ENCODE results near the gene MPPED2.

The MPPED2 gene

DNA sequence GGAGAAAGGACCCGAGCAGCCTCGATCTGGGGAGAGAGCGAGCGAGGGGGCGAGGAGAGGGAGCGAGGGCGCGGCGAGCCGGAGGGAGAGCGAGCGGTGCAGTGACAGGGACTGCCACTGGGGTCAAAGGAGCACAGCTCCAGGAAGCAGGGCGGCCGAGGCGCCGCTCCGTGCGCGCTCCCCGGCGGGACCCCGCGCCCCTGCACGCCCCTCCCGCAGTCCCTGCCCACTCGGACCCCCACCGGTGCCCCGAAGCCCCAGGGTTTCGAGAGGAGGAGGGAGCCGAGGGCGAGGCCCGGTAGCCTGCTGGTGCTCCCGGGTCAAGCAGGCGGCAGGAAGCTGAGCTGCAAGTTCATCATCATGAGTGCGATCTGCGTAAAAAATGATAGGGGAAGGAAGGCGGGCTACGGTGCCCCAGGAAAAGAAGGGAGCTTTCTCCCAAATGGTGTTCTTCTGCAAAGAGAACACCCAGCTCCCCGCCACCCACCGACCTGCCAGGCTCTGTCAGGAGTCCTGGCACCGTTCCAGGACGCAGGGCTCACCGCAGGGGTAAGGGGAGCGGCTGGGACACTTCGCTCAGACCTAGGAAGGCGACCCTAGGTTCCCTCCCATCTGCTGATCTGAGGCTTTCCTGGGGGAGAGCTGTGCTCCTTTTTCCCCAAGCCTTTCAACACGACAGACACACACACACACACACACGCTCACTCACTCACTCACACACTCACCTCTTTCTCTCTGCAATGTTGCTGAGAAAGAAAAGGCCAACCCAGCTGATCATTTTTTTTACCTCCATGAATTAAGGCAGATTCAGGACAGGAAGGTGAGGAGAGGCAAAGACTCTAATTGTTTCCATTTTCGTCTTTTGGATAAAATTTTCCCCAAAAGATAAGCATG is at the start of gene MPPED2:
MPPED2 (minus strand) TSS at position 103 of the 894 bp plus-strand sequence. CDS start 5,980 bp downstream, outside the sequence.
- DNase-seq: no peak

DNA sequence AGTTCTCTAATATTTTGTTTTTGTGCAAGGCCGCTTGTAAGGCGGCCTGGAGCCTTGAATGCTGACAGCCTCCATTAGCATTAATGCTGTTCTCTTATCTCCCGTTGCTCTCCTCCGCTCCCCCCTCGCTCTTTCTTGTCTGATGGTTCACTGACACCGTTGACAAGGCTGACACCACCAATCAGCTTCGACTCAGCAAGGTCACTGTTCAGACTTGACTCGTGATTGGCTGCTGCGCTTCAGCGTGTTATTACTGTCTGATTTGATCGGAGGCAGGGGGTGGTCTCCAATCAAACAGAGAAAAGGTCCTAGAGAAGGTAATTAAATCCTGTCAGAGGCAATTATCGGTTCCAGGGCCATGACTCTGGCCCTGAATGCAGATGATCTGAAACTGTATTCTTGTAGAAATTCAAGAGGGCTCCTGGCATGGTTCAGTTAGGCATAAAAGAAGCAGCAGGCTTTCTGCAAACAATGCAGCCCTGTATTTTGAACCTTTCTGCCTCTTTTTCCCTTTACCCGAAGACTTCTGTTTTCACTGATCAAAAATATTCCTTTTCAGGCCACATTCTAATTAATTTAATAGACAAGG is 49.3 kb upstream of the MPPED2 start:
- no peak for DNase-seq

GRCh38 chr11:30631148-30631547 is 45.0 kb upstream of the MPPED2 start:
- no peak for DNase-seq

GRCh38 chr11:30619767-30620166 is 33.6 kb upstream of the MPPED2 start:
- DNase-seq: no peak

GRCh38 chr11:30617762-30618161 is 31.6 kb upstream of the MPPED2 start:
- no peak for DNase-seq

DNA sequence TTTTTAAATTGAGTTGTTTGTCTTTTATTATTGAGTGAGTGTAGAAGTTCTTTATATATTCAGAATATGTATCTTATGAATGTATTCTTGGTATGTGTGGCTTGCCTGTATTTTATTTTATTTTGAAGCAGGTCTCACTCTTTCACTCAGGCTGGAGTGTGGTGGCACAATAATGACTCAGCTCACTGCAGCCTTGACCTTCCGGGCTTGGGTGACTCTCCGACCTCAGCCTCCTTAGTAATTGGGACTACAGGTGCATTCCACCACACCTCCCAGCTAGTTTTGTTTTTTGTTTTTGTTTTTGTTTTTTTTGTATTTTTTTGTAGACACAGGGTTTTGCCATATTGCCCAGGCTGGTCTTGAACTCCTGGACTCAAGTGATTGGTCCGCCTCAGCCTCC is 24.5 kb upstream of the MPPED2 start:
- no peak for DNase-seq

- DNase-seq: no peak
Measured at GRCh38 chr11:30608534-30608933, 22.4 kb upstream of the MPPED2 start.

- no peak for DNase-seq
Measured at GRCh38 chr11:30605036-30605605, 19.0 kb upstream of the MPPED2 start.

GRCh38 chr11:30603357-30603756 is 17.2 kb upstream of the MPPED2 start:
- DNase-seq: no peak

- no peak for DNase-seq
Measured at GRCh38 chr11:30596832-30597231, 10.7 kb upstream of the MPPED2 start.

- no peak for DNase-seq
Measured at GRCh38 chr11:30595934-30596333, 9.8 kb upstream of the MPPED2 start.

- DNase-seq: no peak
Measured at GRCh38 chr11:30594646-30595411, 8.7 kb upstream of the MPPED2 start.

DNA sequence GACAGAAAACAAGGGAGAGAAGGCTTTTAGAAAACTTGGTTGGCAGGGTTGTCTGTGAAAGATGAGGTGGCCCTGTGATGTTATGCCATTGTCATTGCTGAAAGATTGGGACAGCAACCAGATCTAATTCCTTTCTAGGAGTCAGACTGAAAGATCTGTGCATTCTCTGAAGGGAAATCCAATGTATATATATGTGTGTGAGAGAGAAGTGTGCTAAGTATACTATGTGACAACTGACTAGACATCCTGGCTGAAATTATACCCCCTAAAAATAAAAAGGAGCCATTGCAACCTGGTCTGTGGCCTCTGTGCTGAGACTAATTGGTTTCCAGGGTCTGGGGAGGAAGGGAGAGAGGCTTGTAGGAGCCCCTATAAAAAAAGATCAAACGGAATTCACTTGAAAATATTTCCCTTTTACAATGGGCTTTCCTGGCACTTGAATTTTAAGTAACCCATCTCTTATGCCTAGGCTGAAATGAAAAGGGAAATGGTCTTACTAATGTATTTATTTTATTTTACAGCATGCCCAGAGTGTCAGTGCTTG is 1.2 kb upstream of the MPPED2 start:
- DNase-seq: no peak

- no peak for DNase-seq
Measured at GRCh38 chr11:30585892-30586250, 282 bp downstream of the MPPED2 start.

DNA sequence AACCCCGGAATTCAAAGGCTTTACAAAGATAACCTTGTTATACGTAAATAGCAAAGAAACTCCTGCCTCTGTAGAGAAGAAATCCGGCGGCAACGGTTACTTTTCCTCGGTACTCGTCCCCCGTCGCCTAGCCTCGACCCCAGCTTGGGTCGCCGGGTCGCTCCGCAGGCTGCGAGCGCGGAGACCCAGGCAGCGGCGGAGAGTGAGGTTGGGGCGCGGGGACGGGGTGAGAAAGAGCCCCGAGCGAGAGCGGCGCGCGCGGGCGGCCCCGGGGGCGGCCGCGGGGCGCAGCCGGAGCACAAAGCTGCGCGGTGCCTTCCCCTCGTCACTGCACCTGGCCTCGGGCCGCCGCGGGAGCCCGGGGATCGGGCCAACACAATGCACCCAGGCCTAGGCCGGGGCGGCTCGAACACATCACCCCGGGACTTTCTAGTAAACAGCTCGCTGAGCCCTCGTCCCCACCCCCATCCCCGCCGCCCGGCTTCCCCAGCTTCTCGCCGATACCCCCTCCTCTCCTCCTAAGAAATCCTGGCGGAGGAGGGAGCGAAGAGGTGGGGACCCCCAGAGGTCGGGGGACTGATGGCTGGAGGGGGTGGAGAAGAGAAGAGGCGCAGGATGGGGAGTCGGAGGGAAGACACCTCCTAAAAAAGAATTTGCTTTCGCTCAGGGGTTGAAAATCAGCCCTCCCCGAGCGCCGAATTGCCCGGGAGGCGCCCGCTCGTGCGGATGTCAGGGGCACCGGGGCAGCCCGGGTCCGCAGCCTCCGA is 845 bp downstream of the MPPED2 start:
- no peak for DNase-seq

DNA sequence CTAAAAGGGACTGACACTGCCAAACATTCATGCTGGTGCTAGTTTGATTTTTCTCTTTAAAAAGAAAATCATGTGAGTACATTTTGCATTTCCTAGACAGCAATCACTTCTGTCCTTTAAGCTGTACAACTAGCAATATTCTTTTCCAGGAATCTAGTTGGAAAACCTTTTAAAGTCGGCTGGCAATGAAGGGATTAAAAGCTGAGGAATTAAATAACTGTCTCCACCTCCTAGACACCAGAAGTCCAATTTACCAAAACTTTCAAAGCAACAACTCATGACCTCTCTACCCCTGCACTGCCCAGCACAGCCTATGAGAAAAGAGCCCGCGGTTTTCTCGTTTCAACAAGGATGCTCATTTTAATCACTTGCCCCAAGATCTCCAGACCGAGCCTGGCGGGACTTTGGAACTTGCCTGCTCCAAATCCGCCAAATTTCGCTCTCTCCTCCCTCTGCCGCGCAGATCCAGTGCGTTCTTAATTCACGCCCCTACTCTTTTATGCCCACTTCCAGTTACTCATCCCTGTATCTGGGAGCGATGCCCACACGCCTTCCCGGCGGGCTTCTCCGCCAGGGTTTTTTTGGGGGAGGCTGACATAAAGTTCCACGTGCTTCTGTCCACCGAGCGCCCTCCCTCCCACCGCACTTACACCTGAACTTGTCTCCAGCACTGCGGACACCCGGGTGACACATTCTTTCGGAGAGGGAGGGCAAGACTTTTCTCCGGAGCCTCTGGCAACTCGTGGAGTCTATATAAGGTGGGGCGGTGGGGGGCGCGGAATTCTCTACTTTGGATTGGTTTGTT is 2.5 kb downstream of the MPPED2 start:
- no peak for DNase-seq

GRCh38 chr11:30582726-30583125 is 3.4 kb downstream of the MPPED2 start:
- no peak for DNase-seq

- DNase-seq: no peak
Measured at GRCh38 chr11:30581675-30582074, 4.5 kb downstream of the MPPED2 start.

DNA sequence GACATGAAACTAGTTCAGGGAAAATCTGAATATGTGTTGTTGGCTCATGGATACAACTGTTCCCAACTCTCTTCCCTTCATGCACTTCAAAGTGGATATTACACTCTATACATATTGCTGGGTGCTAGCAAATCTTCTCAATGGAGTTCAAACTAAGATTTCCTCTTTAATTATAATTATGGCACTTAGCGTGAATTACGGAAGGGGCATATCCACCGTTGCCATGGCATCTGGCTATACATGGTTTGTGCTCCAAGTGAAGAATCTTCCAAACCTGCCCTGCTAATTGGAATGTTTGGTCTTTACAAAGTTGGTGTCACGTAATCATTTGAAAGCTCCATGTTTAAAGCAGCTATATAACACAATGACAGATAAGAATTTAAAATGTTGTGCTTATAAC is 5.6 kb downstream of the MPPED2 start:
- DNase-seq: no peak

- DNase-seq: no peak
Measured at GRCh38 chr11:30579415-30580175, 6.6 kb downstream of the MPPED2 start.

DNA sequence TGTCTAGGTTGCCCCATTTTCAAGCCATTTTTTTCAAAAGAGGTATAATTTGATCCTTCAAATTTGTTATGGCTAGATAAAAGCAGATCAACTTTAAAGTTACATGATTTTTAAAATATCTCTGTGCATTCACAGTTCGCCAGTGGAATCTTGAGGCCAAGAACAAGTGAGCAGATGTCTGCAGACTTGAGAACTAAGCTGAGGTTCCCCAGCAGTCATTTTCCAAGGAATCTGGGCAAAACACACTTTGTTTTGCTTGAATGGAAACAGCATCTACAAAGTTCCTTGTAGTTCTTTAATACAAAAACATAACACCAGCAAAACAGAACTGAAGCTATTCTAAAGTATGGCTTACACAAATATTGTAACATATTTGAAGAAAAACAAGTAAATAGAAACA is 7.7 kb downstream of the MPPED2 start:
- no peak for DNase-seq

All from NCI-H1092 (cell line).